PFSK-1 (cell line): ENCODE measurements around the gene ATP1A1.

Source experiments
- FOXP2 ChIP-seq: optimal IDR thresholded peaks from 2 replicates; pipeline ENCODE3; 2011; ENCODE audit warnings: borderline replicate concordance, control low read depth, inconsistent platforms; ENCODE audit not compliant: insufficient read depth; ENCODE audit errors: extremely low read length, extremely low read depth
- POLR2AphosphoS5 ChIP-seq: IDR thresholded peaks from 2 replicates; pipeline ENCODE4 v1.6.1; 2012; ENCODE audit warnings: low read depth, mild to moderate bottlenecking, control low read depth, low read length, moderate library complexity
- SIN3A ChIP-seq: IDR thresholded peaks from 2 replicates; pipeline ENCODE4 v1.6.1; 2012; ENCODE audit warnings: mild to moderate bottlenecking, low read length, moderate library complexity, borderline replicate concordance; ENCODE audit not compliant: insufficient read depth
- TAF1 ChIP-seq: IDR thresholded peaks from 2 replicates; pipeline ENCODE4 v1.6.1; 2012; ENCODE audit warnings: low read length, control low read depth, borderline replicate concordance; ENCODE audit not compliant: insufficient read depth
- TF ChIP-seq, protein P1 (sequence below), 2 experiments: IDR thresholded peaks; 2 replicates each; pipeline versions ENCODE4 v1.6.1 to v1.8.0; 2011 to 2012; ENCODE audit warnings: low read depth in 2 of 2, low read length in 2 of 2, control low read depth in 1 of 2, inconsistent platforms in 1 of 2, mild to moderate bottlenecking in 1 of 2, moderate library complexity in 1 of 2; ENCODE audit not compliant: insufficient read depth in 1 of 2

DNA sequence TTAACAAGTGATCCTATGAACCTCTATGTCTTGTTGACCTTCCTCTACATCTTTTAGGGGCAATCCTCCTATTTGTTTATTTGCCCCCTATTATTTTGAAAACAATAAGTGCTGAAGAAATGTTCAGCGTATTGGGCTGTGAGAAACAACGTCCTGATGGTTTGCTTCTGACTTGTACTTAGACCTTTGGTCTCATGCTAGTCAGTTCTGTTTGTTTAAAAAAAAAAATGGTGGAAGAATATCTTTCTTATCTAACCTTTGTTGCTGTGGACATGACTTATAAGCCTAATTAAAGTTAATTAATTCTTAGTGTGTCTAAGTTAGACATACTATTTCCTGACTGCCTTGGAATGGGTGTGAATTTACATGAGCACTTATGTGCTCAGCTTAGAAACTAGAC, 20.7 kb downstream of the ATP1A1 start:
- no peak for TF ChIP-seq POLR2AphosphoS5
- TF ChIP-seq SIN3A = no peak
- TF ChIP-seq, protein P1, sequence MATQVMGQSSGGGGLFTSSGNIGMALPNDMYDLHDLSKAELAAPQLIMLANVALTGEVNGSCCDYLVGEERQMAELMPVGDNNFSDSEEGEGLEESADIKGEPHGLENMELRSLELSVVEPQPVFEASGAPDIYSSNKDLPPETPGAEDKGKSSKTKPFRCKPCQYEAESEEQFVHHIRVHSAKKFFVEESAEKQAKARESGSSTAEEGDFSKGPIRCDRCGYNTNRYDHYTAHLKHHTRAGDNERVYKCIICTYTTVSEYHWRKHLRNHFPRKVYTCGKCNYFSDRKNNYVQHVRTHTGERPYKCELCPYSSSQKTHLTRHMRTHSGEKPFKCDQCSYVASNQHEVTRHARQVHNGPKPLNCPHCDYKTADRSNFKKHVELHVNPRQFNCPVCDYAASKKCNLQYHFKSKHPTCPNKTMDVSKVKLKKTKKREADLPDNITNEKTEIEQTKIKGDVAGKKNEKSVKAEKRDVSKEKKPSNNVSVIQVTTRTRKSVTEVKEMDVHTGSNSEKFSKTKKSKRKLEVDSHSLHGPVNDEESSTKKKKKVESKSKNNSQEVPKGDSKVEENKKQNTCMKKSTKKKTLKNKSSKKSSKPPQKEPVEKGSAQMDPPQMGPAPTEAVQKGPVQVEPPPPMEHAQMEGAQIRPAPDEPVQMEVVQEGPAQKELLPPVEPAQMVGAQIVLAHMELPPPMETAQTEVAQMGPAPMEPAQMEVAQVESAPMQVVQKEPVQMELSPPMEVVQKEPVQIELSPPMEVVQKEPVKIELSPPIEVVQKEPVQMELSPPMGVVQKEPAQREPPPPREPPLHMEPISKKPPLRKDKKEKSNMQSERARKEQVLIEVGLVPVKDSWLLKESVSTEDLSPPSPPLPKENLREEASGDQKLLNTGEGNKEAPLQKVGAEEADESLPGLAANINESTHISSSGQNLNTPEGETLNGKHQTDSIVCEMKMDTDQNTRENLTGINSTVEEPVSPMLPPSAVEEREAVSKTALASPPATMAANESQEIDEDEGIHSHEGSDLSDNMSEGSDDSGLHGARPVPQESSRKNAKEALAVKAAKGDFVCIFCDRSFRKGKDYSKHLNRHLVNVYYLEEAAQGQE (IDR thresholded peaks at IDR 0.05; ENCODE audit: insufficient read depth in 1 of 2, low read depth in 2 of 2, low read length in 2 of 2) = no peak
- no peak for TF ChIP-seq TAF1
- TF ChIP-seq FOXP2 = no peak
